NCI-H2227 (cell line): ENCODE data around the gene CD79B.

Experiments used
- DNase-seq: peaks from one replicate; lab custom pipeline; 2025; ENCODE audit not compliant: unreplicated experiment; lab: John Stamatoyannopoulos, UW

CD79B gene

DNA sequence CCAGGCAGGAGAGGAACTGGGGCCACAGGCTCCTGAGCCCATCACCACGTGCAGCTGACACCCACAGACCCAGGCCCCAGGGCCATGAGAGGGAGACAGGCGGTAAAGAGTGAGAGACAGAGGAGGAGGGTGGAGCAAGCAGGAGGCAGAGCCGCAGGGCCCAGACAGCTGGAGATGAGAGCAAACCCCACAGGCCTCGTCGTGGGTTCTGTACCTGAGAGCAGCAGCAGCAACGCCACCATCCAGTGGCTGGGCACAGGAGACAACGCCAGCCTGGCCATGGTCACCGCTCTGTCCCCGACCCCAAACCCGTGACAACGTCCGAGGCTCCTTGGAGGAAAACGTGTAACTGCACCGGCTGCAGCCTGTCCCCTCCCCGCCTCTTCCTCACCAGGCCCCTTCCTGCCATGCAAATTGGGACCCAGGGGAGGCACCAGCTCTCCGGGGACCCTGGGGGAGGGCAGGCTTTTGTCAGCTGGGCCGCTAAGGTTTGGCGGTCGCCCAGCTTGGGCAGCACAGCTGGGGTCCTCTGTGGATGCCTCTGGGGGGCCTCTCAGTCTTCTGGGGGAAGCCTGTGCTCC lies at the start of gene CD79B:
TSS of gene CD79B (minus strand) at position 351 of the 581 bp plus-strand sequence. CDS start at position 281, 70 bp downstream.
- no peak for DNase-seq

GRCh38 chr17:63978272-63979200 lies 46.4 kb upstream of the CD79B start:
- DNase-seq, result no peak

GRCh38 chr17:63976702-63977101 lies 44.6 kb upstream of the CD79B start:
- DNase-seq, result no peak

DNA sequence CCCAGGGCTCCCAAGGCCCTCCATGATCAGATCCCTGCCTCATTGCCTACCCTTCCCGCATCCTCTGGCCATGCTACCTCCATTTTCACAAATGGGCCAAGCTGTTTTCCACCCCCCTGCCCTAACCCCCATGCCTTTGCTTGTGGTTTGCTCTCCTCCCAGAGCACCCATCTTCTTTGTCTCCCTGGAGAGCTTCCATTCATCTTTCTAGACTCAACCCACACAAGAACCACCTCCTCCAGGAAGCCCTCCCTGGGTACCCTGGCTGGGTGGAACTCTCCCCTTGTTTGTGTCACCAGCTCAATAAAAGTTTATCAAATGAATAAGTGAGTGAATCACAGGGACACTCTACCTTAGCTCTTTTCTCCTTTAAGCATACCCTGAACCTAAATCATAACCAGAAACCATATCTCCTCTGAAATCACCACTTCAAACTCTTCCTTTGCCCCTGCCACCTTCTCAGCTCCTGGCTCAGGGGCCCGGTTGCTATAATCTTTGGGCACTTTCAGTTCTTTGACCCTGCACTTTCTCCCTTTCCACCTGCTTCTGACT lies 43.5 kb upstream of the CD79B start:
- DNase-seq, result no peak

DNA sequence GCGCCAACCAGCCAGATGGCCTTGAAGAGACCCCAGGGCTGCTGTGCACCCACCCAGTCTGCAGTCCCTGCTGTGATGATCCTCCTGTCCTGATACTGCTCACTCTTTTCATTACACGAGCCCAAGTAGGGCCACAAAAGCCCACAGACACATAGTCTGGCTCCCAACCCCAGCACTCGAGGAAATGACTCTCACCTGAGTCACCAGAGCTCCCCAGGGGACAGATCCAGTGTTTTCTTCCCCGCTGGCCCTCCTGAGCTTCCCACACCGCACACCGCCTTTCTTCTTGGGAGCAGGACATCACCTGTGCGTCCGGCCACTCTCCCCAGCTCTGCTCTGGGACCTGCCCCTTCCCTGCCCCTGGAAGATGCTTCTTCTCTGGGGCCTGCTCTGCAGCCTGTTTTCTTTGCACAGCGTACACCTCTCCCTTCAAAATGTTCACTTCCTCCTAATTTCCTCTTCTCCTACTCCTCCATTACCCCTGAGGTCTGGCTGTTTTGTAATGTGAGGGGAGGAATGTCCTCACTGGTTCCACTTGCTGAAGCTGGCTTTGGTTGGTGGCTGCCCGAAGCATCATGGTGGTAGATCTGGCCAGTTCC lies 42.6 kb upstream of the CD79B start:
- no peak for DNase-seq

GRCh38 chr17:63973930-63974593 lies 41.9 kb upstream of the CD79B start:
- no peak for DNase-seq

DNA sequence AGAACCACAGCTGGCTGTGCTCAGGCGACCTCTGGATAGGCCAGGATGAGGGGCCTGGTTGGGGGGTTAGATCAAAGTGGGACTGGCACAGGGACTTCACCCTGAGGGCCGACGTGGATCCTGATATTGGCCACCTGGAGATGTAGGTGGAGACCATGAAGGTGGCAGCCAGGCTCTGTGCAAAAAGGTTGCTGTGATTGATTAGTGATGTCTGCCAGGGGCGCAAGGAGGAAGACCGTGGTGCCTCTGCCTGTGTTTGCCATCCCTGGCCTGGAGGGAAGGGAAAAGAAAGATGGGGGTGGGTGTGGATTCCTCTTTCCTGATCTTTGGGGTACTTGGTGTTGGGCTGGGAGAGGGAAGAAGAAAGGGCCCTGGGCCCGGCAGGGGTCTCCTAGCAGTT lies 41.1 kb upstream of the CD79B start:
- DNase-seq, result no peak

DNA sequence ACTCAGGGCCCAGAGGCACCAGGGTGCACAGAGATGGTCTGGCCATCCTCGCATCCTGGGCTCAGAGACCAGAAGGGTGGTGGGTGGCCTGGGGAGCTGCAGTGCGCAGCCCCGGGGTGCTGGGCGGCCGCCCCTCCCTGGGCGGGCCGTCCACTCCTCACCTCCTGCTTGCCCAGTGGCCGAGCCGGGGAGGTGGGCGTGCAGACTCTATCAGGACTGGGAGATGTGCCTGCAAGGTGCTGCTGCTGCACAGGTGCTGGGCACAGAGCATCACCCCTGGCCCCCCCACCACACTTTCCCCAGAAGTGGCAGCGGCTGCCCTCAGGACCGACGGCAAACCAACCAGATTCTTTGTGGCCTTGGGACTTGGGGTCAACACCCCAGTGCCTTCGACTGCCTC lies 40.7 kb upstream of the CD79B start, which contains the start of gene SCN4A:
TSS of gene SCN4A (minus strand) at position 123 of the 400 bp plus-strand sequence. CDS start at position 46, 77 bp downstream.
- no peak for DNase-seq

- DNase-seq, result no peak
These were observed 37.1 kb upstream of the CD79B start for GRCh38 chr17:63969278-63969677.

DNA sequence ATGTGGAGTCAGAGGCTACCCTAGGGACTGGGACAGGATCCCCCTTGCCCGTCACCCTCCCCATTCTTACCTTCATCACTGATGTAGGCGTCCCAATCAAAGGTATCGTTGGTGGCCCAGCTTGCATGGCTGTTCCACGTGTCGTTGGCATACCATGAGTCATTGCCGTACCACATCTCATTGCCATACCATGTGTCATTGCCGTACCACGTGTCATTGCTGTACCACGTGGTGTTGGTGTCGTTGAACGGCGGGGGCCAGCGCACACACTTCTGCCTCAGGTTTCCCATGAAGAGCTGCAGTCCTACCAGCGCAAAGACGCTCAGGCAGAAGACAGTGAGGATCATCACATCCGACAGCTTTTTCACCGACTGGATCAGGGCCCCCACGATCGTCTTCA lies 35.8 kb upstream of the CD79B start:
- no peak for DNase-seq

GRCh38 chr17:63966646-63967264 lies 34.6 kb upstream of the CD79B start:
- DNase-seq, result no peak

- no peak for DNase-seq
These were observed 31.0 kb upstream of the CD79B start for GRCh38 chr17:63963123-63963522.

DNA sequence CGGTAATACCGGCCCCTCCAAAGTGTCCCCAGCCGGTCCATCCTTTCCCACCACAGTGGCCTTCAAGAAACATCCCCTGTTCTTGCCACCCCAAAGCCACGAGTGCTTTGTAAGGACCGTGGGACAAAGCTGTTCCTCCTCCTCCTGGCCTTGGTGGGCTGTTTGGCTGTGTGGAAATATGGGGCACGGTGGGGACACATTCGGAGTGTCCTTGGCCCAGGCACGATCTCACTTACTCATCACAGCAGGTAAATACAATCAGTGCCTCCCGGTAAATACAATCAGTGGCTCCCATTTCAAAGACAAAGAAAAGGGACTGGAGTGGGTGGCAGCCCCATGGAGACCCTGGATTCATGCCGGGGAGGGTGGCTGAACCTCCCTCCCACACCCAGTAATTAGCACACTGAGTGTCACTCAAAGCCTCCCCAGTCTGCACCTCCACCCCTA lies 30.2 kb upstream of the CD79B start:
- DNase-seq, result no peak

DNA sequence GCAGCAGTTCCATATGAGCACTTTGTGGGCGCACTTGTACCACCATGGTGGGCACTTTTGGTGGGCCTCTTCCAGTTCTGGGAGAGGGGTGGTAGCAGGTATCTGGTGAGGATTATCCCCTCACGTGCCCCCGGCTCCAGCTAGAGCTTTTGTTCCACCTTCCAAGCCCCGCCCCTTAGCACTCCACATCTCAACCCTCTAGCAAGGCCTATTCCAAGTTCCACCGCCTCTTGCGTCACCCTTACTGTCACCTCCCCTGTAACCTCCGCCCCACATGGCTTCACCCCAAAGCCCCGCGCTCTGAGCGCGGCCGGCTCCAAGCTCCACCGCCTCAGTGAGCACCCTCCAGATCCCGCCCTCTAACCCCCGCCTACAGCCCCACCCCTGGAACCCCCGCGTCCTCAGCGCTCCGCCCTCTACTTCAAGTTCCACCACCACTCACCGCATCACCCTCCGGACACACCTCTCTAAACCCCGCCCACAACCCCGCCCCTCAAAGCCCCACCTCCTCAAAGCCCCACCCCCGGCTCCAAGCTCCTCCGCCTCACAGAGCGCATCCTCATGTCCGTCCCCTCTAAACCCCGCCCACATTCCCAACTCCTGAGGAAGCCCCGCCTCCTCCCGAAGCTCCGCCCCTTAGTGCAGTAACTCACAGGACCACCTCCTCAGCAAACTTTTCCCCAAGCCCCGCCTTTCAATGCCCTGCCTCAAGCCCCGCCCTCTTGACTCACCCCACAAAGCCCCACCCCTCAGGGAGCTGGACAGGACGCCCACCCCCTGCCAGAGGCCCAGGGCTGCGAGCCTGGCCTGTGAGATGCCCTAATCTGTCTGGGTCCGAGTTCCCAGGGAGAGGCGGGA lies 29.5 kb upstream of the CD79B start:
- no peak for DNase-seq

DNA sequence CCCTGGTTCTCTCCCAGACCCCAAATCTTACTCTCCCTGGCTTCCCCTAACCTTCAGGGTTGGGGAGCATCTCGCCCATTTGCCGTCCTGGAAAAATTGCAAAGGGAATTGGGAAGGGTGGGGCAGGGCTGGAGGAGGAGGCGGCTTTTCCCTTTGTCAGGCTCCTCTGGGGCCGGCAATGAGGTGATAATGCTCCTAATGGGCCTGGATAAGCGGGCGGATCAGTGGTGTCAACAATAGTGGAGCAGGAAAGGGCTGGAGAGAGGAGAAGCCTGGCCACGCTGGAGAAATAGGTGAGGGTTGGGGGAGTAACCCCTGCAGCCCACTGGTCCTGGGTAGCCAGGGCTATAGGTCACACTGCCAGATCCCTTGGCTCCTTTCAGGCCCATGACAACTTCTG lies 28.3 kb upstream of the CD79B start:
- DNase-seq, result no peak

GRCh38 chr17:63960006-63960405 lies 27.9 kb upstream of the CD79B start:
- no peak for DNase-seq

- no peak for DNase-seq
These were observed 24.3 kb upstream of the CD79B start for GRCh38 chr17:63956296-63956920.

- DNase-seq, result no peak
These were observed 23.7 kb upstream of the CD79B start for GRCh38 chr17:63955791-63956190.

- no peak for DNase-seq
These were observed 23.1 kb upstream of the CD79B start for GRCh38 chr17:63955232-63955631.
